ENCODE results near the gene GREB1. TPM values are rescaled to one million over a fixed set of nuclear protein-coding genes. Genes with fewer than 3 reads are reported as not detected.
"Not testable (repeated sequence)": the region's sequence is repeated elsewhere in the genome, so short reads cannot be mapped to it uniquely, and the experiment has no call there.

GREB1 gene
- total and polyA plus RNA-seq, 7 experiments from 2014 or later, result 0.14 to 0.82 (median 0.25) TPM; not detected in 3

- POLR2A ChIA-PET, result no interaction called here
- intact Hi-C loops (cut with micrococcal nuclease), result no loop called here
- Mint-ChIP-seq H3K4me1 (no peaks in the 10 kb centered on the region), H3K27ac (no peak overlapping the region), H3K36me3 (no peaks in the 10 kb centered on the region), H3K27me3 (peaks cover 0 to 30% (median 21%) of the 10 kb centered on the region in 5 donors), H3K4me3 (no peak overlapping the region), H3K9me3 (peaks cover 0 to 20% (median 7%) of the 10 kb centered on the region in 11 donors)
- Histone ChIP-seq H3K9me3 (ENCODE audit: control insufficient read depth in 2 of 3, low read length in 3 of 3) (no peaks in the 10 kb centered on the region), H3K4me3 (ENCODE audit: low read length) (no peak overlapping the region), H3K4me1 (ENCODE audit: control insufficient read depth in 2 of 2, insufficient read depth in 2 of 2, low read length in 2 of 2) (no peaks in the 10 kb centered on the region), H3K36me3 (ENCODE audit: control insufficient read depth in 2 of 3, insufficient read depth in 3 of 3, low read length in 3 of 3) (no peaks in the 10 kb centered on the region), H3K27me3 (ENCODE audit: control insufficient read depth in 2 of 2, insufficient read depth in 2 of 2, low read length in 2 of 2) (no peaks in the 10 kb centered on the region), H3K27ac (ENCODE audit: low read depth, low read length) (no peak overlapping the region)
- ATAC-seq (no peak), DNase-seq (no peak)
- CTCF ChIA-PET, result no interaction called here
Measured at GRCh38 chr2:11659115-11659475, 125.2 kb downstream of the GREB1 start.

GRCh38 chr2:11659851-11660250 is 126.0 kb downstream of the GREB1 start:
- Histone ChIP-seq H3K27ac (ENCODE audit: low read depth, low read length) (no peak overlapping the region), H3K4me1 (ENCODE audit: control insufficient read depth in 2 of 2, insufficient read depth in 2 of 2, low read length in 2 of 2) (no peaks in the 10 kb centered on the region), H3K36me3 (ENCODE audit: control insufficient read depth in 2 of 3, insufficient read depth in 3 of 3, low read length in 3 of 3) (no peaks in the 10 kb centered on the region), H3K9me3 (ENCODE audit: control insufficient read depth in 2 of 3, low read length in 3 of 3) (no peaks in the 10 kb centered on the region), H3K4me3 (ENCODE audit: low read length) (no peak overlapping the region), H3K27me3 (ENCODE audit: control insufficient read depth in 2 of 2, insufficient read depth in 2 of 2, low read length in 2 of 2) (no peaks in the 10 kb centered on the region)
- Mint-ChIP-seq H3K27ac (no peak overlapping the region), H3K4me1 (no peaks in the 10 kb centered on the region), H3K36me3 (no peaks in the 10 kb centered on the region), H3K9me3 (peaks cover 0 to 20% (median 7%) of the 10 kb centered on the region in 11 donors), H3K27me3 (peaks cover 0 to 30% (median 21%) of the 10 kb centered on the region in 5 donors), H3K4me3 (no peak overlapping the region)
- POLR2A ChIA-PET, result no interaction called here
- intact Hi-C loops (cut with micrococcal nuclease), result no loop called here
- DNase-seq (no peak), ATAC-seq (no peak)
- CTCF ChIA-PET, result no interaction called here

GRCh38 chr2:11660396-11660795 is 126.6 kb downstream of the GREB1 start:
- CTCF ChIA-PET, POLR2A ChIA-PET: not testable (repeated sequence)
- peaks cover 0 to 28% (median 21%) of the 10 kb centered on the region in 5 donors for H3K27me3 Mint-ChIP-seq

GRCh38 chr2:11661891-11662435 is 128.1 kb downstream of the GREB1 start:
- H3K4me3 Mint-ChIP-seq, result peak overlapping the region in 1 of 10 donors; percentile 8
- H3K27me3 Mint-ChIP-seq, result peaks cover 0 to 30% (median 22%) of the 10 kb centered on the region in 5 donors
- no peaks in the 10 kb centered on the region for H3K36me3 Mint-ChIP-seq
- intact Hi-C loops (cut with micrococcal nuclease), result no loop called here
- Histone ChIP-seq H3K4me1 (ENCODE audit: control insufficient read depth in 2 of 2, insufficient read depth in 2 of 2, low read length in 2 of 2) (no peaks in the 10 kb centered on the region), H3K27ac (ENCODE audit: low read depth, low read length) (no peak overlapping the region), H3K27me3 (ENCODE audit: control insufficient read depth in 2 of 2, insufficient read depth in 2 of 2, low read length in 2 of 2) (no peaks in the 10 kb centered on the region), H3K36me3 (ENCODE audit: control insufficient read depth in 2 of 3, insufficient read depth in 3 of 3, low read length in 3 of 3) (no peaks in the 10 kb centered on the region), H3K4me3 (ENCODE audit: low read length) (no peak overlapping the region), H3K9me3 (ENCODE audit: control insufficient read depth in 2 of 3, low read length in 3 of 3) (no peaks in the 10 kb centered on the region)
- ChIA-PET POLR2A (no interaction called here), CTCF (no interaction called here)
- H3K27ac Mint-ChIP-seq, result no peak overlapping the region
- H3K9me3 Mint-ChIP-seq, result peaks cover 0 to 20% (median 7%) of the 10 kb centered on the region in 11 donors
- no peaks in the 10 kb centered on the region for H3K4me1 Mint-ChIP-seq
- DNase-seq, result no peak
- ATAC-seq, result no peak

More at GRCh38 chr2:11660396-11660795, 126.6 kb downstream of the GREB1 start:
- peaks cover 0 to 20% (median 7%) of the 10 kb centered on the region in 11 donors for H3K9me3 Mint-ChIP-seq
- H3K27me3 ChIP-seq (ENCODE audit: control insufficient read depth in 2 of 2, insufficient read depth in 2 of 2, low read length in 2 of 2); DNase-seq; H3K36me3 Mint-ChIP-seq; ATAC-seq; H3K27ac ChIP-seq (ENCODE audit: low read depth, low read length); H3K4me3 ChIP-seq (ENCODE audit: low read length); H3K4me3 Mint-ChIP-seq; H3K9me3 ChIP-seq (ENCODE audit: control insufficient read depth in 2 of 3, low read length in 3 of 3); H3K4me1 Mint-ChIP-seq; intact Hi-C loops (cut with micrococcal nuclease); H3K36me3 ChIP-seq (ENCODE audit: control insufficient read depth in 2 of 3, insufficient read depth in 3 of 3, low read length in 3 of 3); H3K4me1 ChIP-seq (ENCODE audit: control insufficient read depth in 2 of 2, insufficient read depth in 2 of 2, low read length in 2 of 2); H3K27ac Mint-ChIP-seq: not testable (repeated sequence)

- peaks cover 0 to 35% (median 27%) of the 10 kb centered on the region in 5 donors for H3K27me3 Mint-ChIP-seq
- Histone ChIP-seq H3K4me1 (ENCODE audit: control insufficient read depth in 2 of 2, insufficient read depth in 2 of 2, low read length in 2 of 2) (no peaks in the 10 kb centered on the region), H3K27me3 (ENCODE audit: control insufficient read depth in 2 of 2, insufficient read depth in 2 of 2, low read length in 2 of 2) (no peaks in the 10 kb centered on the region), H3K27ac (ENCODE audit: low read depth, low read length) (no peak overlapping the region), H3K9me3 (ENCODE audit: control insufficient read depth in 2 of 3, low read length in 3 of 3) (no peaks in the 10 kb centered on the region), H3K36me3 (ENCODE audit: control insufficient read depth in 2 of 3, insufficient read depth in 3 of 3, low read length in 3 of 3) (no peaks in the 10 kb centered on the region), H3K4me3 (ENCODE audit: low read length) (no peak overlapping the region)
- no peak overlapping the region for H3K4me3 Mint-ChIP-seq
- peaks cover 0 to 20% (median 7%) of the 10 kb centered on the region in 11 donors for H3K9me3 Mint-ChIP-seq
- H3K27ac Mint-ChIP-seq, result no peak overlapping the region
- ATAC-seq, result no peak
- H3K36me3 Mint-ChIP-seq, result no peaks in the 10 kb centered on the region
- intact Hi-C loops (cut with micrococcal nuclease), result no loop called here
- no peak for DNase-seq
- H3K4me1 Mint-ChIP-seq, result no peaks in the 10 kb centered on the region
- ChIA-PET POLR2A (no interaction called here), CTCF (no interaction called here)
Measured at GRCh38 chr2:11662882-11663281, 129.0 kb downstream of the GREB1 start.

GRCh38 chr2:11663427-11663826 is 129.6 kb downstream of the GREB1 start:
- Mint-ChIP-seq H3K36me3 (peaks cover 0 to under 1% (median 0%) of the 10 kb centered on the region in 5 donors), H3K4me1 (peaks cover 0 to under 1% (median 0%) of the 10 kb centered on the region in 7 donors), H3K27ac (no peak overlapping the region), H3K27me3 (peaks cover under 1 to 38% (median 33%) of the 10 kb centered on the region in 5 donors), H3K4me3 (no peak overlapping the region), H3K9me3 (peaks cover 0 to 20% (median 7%) of the 10 kb centered on the region in 11 donors)
- Histone ChIP-seq H3K9me3 (ENCODE audit: control insufficient read depth in 2 of 3, low read length in 3 of 3) (no peaks in the 10 kb centered on the region), H3K4me1 (ENCODE audit: control insufficient read depth in 2 of 2, insufficient read depth in 2 of 2, low read length in 2 of 2) (no peaks in the 10 kb centered on the region), H3K36me3 (ENCODE audit: control insufficient read depth in 2 of 3, insufficient read depth in 3 of 3, low read length in 3 of 3) (no peaks in the 10 kb centered on the region), H3K27me3 (ENCODE audit: control insufficient read depth in 2 of 2, insufficient read depth in 2 of 2, low read length in 2 of 2) (no peaks in the 10 kb centered on the region), H3K4me3 (ENCODE audit: low read length) (no peak overlapping the region), H3K27ac (ENCODE audit: low read depth, low read length) (no peak overlapping the region)
- no peak for DNase-seq
- no peak for ATAC-seq
- ChIA-PET CTCF (no interaction called here), POLR2A (no interaction called here)
- intact Hi-C loops (cut with micrococcal nuclease), result no loop called here

- ChIA-PET CTCF (no interaction called here), POLR2A (no interaction called here)
- Mint-ChIP-seq H3K9me3 (peaks cover 0 to 25% (median 8%) of the 10 kb centered on the region in 11 donors), H3K4me1 (peaks cover 0 to 5% (median 3%) of the 10 kb centered on the region in 7 donors), H3K27me3 (peaks cover 8 to 37% (median 33%) of the 10 kb centered on the region in 5 donors), H3K4me3 (no peak overlapping the region), H3K36me3 (peaks cover 0 to 4% (median 0%) of the 10 kb centered on the region in 5 donors), H3K27ac (no peak overlapping the region)
- no peaks in the 10 kb centered on the region for H3K4me1 ChIP-seq (ENCODE audit: control insufficient read depth in 2 of 2, insufficient read depth in 2 of 2, low read length in 2 of 2)
- intact Hi-C loops (cut with micrococcal nuclease), result no loop called here
- no peak overlapping the region for H3K4me3 ChIP-seq (ENCODE audit: low read length)
- no peaks in the 10 kb centered on the region for H3K9me3 ChIP-seq (ENCODE audit: control insufficient read depth in 2 of 3, low read length in 3 of 3)
- DNase-seq, result no peak
- ATAC-seq, result no peak
- no peak overlapping the region for H3K27ac ChIP-seq (ENCODE audit: low read depth, low read length)
- H3K27me3 ChIP-seq (ENCODE audit: control insufficient read depth in 2 of 2, insufficient read depth in 2 of 2, low read length in 2 of 2), result no peaks in the 10 kb centered on the region
- no peaks in the 10 kb centered on the region for H3K36me3 ChIP-seq (ENCODE audit: control insufficient read depth in 2 of 3, insufficient read depth in 3 of 3, low read length in 3 of 3)
Measured at GRCh38 chr2:11665028-11665427, 131.2 kb downstream of the GREB1 start.

Data from naive thymus-derived CD4-positive, alpha-beta T cell (primary cell).